ENCODE data around the gene DPP7.
"Not testable (repeated sequence)": the region's sequence is repeated elsewhere in the genome, so short reads cannot be mapped to it uniquely, and the experiment has no call there.

DPP7 gene

GRCh38 chr9:137147793-137148160, 33.2 kb upstream of the DPP7 start:
- DNase-seq: no peak

DNA sequence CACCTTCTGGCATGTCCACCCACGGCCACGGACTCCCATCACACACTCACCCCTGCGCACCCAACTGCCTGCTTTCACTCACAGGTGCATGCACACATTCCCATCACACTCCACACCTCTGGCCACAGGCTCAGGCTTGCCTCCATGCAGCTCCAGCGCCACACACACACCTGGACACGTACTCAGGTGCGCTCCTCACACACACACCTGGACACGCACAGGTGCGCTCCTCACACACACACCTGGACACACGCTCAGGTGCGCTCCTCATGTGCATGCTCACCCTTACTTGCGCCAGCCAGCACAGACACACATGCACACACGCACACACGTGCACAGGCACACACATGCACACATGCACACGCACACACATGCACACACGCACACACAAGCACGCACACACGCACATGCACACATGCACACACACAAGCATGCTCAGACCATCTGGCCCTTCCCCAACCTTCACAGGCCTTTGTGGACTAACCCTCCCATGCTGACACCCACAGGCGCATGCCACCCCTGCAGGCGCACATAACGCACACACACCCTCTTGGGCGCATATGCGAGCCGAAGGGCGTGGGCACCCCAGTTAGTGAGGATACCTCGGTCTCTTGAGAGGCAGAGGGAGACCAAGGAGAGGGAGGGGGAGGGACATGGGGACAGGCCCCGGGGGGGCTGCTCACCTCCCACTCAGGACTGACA, 32.7 kb upstream of the DPP7 start:
- no peak for DNase-seq

- DNase-seq: no peak
Measured at GRCh38 chr9:137146527-137146918, 32.0 kb upstream of the DPP7 start.

GRCh38 chr9:137145731-137146526, 31.4 kb upstream of the DPP7 start:
- no peak for DNase-seq

- DNase-seq: no peak
Measured at GRCh38 chr9:137143459-137143858, 28.9 kb upstream of the DPP7 start.

- no peak for DNase-seq
Measured at GRCh38 chr9:137141976-137142936, 27.7 kb upstream of the DPP7 start.

DNA sequence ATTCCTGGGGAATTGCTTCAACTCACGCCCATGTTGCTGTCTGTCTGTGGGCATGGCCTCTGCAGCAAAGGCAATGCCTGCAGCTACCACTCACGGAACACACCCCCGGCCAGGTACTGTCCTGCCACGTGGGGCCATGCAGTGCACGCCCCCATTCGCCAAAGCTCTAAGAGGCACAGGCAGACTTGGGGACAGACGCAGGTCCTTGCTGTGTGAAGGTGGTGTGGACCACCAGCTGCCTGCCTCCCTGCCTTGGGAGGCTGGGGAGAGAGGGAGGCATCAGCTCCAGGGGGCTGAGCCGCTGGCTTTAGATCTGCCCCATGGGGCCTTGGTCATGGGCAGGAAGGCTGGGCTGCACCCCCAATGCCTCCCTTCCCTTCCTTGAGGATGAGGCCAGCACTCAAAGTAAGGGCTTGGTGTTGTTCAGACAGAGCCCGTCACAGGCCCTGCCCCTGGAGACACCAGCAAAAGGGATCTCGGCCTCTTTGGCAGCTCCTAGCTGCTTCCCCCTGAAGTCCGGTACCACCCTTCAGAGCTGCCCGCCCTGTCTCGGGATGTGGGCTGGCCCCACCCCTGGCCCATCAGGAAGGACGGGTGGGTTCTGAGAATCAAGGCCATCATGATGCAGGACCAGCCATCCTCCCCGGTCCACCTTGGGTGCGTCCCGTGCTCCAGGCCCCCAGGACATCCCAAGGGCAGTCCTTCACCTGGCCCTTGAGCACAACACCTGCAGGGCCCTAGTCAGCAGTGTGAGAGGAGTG, 26.7 kb upstream of the DPP7 start:
- no peak for DNase-seq

- DNase-seq: no peak
Measured at GRCh38 chr9:137140151-137141012, 25.8 kb upstream of the DPP7 start.

- DNase-seq: no peak
Measured at GRCh38 chr9:137139468-137140150, 25.1 kb upstream of the DPP7 start.

DNA sequence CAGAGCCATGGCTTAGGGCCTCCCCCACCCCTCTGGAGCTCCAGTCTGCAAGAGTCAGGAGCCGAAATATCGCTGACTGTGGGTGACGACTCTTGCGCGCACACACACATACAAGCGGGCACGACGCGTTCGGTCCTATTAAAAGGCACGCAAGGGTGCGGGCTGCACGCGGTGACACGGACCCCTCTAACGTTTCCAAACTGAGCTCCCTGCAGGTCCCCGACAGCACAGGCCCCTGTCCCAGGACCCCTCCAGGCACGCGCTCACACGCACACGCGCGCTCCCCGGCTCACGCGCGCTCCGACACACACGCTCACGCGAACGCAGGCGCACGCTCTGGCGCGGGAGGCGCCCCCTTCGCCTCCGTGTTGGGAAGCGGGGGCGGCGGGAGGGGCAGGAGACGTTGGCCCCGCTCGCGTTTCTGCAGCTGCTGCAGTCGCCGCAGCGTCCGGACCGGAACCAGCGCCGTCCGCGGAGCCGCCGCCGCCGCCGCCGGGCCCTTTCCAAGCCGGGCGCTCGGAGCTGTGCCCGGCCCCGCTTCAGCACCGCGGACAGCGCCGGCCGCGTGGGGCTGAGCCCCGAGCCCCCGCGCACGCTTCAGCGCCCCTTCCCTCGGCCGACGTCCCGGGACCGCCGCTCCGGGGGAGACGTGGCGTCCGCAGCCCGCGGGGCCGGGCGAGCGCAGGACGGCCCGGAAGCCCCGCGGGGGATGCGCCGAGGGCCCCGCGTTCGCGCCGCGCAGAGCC, 24.4 kb upstream of the DPP7 start, which contains the start of gene GRIN1:
GRIN1 (plus strand) TSS at position 433 of the 746 bp plus-strand sequence. CDS start 333 bp downstream, outside the sequence.
- DNase-seq: peak; percentile 28

DNA sequence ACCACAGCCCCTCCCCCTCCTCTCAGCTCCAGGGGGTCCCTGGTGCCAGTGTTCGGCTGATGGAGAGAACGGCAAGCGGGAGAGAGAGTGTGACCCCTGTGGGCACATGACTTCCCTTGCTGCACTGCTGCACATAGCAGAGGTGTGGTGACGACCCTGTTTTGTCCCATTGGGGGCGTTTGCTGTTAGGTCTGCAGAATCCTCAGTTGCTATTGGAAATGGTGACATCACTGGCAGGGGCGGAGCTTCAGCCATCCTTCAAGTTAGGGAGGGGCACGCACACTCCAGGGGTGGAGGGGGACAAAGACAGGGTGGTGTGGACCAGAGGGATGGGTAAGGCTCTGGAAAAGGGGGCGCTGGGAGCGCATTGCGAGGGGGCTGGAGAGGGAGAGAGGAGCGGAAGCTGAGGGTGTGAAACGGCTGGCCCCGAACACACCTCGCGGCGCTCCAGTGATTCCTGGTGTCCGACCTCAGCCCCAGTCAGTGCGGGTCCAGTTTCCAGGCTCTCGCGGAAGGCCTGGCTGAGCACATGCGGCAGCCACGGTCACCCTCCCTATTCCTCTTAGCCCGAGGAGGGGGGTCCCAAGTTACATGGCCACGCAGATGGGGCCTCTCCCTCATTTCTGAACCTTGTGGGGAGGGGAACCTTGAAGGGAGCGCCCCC, 23.7 kb upstream of the DPP7 start:
- DNase-seq: no peak

GRCh38 chr9:137136881-137137607, 22.5 kb upstream of the DPP7 start:
- DNase-seq: no peak

DNA sequence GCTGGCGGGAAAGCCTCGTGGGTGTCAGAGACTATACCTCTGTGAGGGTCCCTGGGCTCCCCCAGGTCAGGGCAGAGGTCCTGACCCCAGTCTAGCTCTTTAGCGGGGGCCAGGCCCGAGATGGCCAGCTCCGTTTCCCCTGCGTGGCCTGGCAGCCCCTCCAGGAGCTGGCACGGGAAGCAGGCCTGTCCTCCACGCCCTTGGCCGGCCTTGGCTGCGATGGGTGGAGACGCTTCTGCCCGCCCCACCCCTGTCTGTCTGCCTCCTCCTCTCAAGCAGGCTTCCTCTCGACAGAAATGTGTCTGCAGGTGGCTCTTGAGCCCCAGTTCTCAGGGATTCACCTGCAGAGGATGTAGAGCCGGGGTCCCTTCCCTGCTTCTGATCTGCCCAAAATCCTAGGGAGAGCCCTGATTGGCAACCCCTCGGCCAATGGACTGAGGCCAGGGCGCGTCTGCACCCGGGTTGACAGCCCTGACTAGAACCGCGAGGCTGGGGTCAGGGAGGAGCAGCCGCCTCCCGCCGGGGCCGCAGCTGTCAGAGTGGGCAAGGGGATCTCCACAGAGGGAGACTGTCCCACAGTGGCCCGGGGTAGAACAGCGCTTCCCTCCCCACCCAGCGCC, 21.8 kb upstream of the DPP7 start:
- DNase-seq: no peak

- not testable (repeated sequence) for DNase-seq
Measured at GRCh38 chr9:137135154-137135553, 20.6 kb upstream of the DPP7 start.

DNA sequence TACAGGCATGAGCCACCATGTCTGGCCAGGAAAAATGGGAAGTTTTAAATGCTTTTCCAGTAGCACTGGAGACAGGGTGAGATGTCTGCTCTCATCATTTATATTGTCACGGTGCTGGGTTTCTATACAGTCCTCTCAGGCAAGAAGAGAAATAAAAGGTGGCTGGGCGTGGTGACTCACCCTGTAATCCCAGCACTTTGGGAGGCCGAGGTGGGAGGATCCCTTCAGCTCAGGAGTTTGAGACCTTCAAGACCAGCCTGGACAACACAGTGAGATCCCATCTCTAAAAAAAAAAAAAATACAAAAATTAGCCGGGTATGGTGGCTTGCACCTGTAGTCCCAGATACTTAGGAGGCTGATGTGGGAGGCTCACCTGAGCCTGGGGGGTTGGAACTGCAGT, 19.7 kb upstream of the DPP7 start:
- no peak for DNase-seq

DNA sequence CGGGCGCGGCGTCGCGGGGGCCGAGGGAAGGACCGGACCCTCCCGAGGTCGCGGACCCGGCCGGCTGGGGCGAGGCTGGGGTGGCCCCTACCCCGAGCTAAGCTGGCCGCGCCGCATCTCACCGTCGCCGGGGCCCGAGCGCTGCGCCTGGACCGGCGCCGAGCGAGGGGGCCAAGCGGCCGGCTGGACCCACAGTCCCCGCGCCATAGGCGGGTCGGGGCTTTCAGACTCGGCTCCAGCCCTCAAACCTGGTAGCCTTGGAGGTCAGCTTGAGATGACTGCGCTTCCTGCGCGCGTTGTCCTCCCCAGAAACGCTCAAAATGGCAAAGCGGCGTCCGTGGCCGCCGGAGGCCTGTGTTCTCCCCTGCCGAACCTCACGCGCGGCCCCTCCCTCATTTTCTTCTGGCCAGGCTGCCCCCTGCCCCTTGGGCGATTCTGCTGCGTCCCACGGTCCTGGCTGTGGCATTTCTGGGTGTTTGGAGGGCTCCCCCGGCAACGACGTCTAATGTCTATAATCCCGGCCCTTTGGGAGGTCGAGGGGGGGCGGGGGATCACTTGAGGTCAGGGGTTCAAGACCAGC, 15.7 kb upstream of the DPP7 start:
- DNase-seq: no peak

DNA sequence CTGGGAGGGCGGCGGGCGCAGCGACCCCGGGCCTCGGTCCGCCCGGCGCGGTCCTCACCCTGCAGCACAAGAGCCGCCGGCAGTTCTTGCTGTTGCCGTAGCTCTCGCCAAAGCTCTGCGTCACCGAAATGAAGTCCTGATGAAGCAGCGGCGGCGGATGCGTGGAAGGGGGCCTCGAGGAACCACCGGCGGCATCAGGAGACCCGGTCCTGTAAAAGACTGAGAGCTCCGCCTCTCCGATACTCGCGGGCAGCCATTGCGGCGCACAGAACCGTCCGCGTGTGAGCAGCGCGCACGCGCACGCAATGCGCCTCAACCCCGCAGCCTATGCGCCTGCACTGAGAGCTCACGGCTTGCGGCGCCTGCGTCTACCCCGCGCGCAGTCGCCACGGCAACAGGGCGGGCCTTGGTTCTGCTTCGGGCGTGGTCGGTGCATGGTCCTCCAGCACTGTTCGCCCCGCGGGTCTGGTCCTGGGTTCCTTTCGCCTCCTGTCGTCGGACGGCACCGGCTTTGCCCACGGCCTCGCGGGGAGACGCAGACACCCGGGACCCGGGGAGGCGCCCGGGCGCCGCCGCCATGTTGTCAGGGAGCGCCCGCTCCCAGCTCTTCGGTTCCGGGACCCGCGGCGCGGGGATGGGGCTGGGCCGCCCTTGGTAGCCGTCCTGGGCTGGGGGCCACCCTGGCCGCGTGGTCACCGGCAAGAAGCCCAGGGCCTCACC, 15.1 kb upstream of the DPP7 start:
- peak; percentile 91 for DNase-seq

All from fibroblast of skin of abdomen (primary cell).